GM19035 (cell line): ENCODE results near the gene POU2F3.

ENCODE experiments used
- ATAC-seq: cut with Tn5 transposase; IDR thresholded peaks from one replicate; pipeline ENCODE4 v1.9.1; 2021; ENCODE audit not compliant: unreplicated experiment

The POU2F3 gene

GRCh38 chr11:120337355-120338106 is 97.6 kb downstream of the POU2F3 start:
- no peak for ATAC-seq

GRCh38 chr11:120338107-120338933 is 98.4 kb downstream of the POU2F3 start:
- no peak for ATAC-seq

- no peak for ATAC-seq
Measured at GRCh38 chr11:120339394-120339890, 99.5 kb downstream of the POU2F3 start.

GRCh38 chr11:120340529-120340928 is 100.6 kb downstream of the POU2F3 start:
- ATAC-seq, result no peak

- ATAC-seq, result no peak
Measured at GRCh38 chr11:120342226-120342625, 102.3 kb downstream of the POU2F3 start.

GRCh38 chr11:120342678-120343077 is 102.7 kb downstream of the POU2F3 start:
- no peak for ATAC-seq

GRCh38 chr11:120343429-120343828 is 103.5 kb downstream of the POU2F3 start:
- ATAC-seq, result peak; percentile 47

GRCh38 chr11:120344302-120345004 is 104.5 kb downstream of the POU2F3 start:
- peak; percentile 77 for ATAC-seq

GRCh38 chr11:120346233-120346632 is 106.3 kb downstream of the POU2F3 start:
- ATAC-seq, result no peak

- no peak for ATAC-seq
Measured at GRCh38 chr11:120350637-120351036, 110.7 kb downstream of the POU2F3 start.

GRCh38 chr11:120352405-120352804 is 112.5 kb downstream of the POU2F3 start:
- no peak for ATAC-seq

GRCh38 chr11:120354068-120354467 is 114.1 kb downstream of the POU2F3 start:
- ATAC-seq, result no peak

- ATAC-seq, result no peak
Measured at GRCh38 chr11:120354779-120355178, 114.8 kb downstream of the POU2F3 start.

- no peak for ATAC-seq
Measured at GRCh38 chr11:120357620-120358019, 117.7 kb downstream of the POU2F3 start.

- no peak for ATAC-seq
Measured at GRCh38 chr11:120358729-120359128, 118.8 kb downstream of the POU2F3 start.

- no peak for ATAC-seq
Measured at GRCh38 chr11:120363436-120363835, 123.5 kb downstream of the POU2F3 start.

- no peak for ATAC-seq
Measured at GRCh38 chr11:120365512-120365911, 125.6 kb downstream of the POU2F3 start.
